B cell (primary cell): ENCODE measurements around the gene NDUFA8. TPM values are rescaled to one million over a fixed set of nuclear protein-coding genes. Genes with fewer than 3 reads are reported as not detected.

ENCODE experiments used
- ATAC-seq: fragments of 200-7000 bp; cut with Tn5 transposase; one replicate; pipeline ENCODE4 v1.10.0; 2021; ENCODE audit warnings: low read depth, mild to moderate bottlenecking, moderate number of reproducible peaks, moderate library complexity
- CTCF ChIA-PET: fragments of 350-600 bp; sonication (Branson Sonifier 250); formaldehyde crosslinking; loops from one replicate; lab custom pipeline; 2021; ENCODE audit warnings: antibody characterized with exemption, inconsistent platforms; lab: Charles Lee
- POLR2A ChIA-PET: fragments of 350-600 bp; sonication (Branson Sonifier 250); formaldehyde crosslinking; loops from one replicate; lab custom pipeline; 2021; ENCODE audit warnings: antibody characterized with exemption; lab: Charles Lee
- DNase-seq: peaks from one replicate; pipeline ENCODE4 v3.0.0; 2013
- H2AFZ ChIP-seq: 2 replicates; pipeline ENCODE4 v1.6.1; 2012; ENCODE audit warnings: mild to moderate bottlenecking, low read depth, low read length; ENCODE audit not compliant: insufficient read depth, poor library complexity, severe bottlenecking
- H3K27ac ChIP-seq, 2 donors: 1 replicate in 1 of 2; 2 replicates in 1 of 2; pipeline ENCODE4 v1.5.1; 2012 to 2013; ENCODE audit warnings: low read length in 2 of 2, mild to moderate bottlenecking in 2 of 2, moderate library complexity in 1 of 2
- H3K27me3 ChIP-seq, 4 experiments: fragments of 200-600 bp in 1 of 4; sonication (generic) in 1 of 4; replicated peaks in 1 of 4; 1 replicate in 2 of 4; 2 replicates in 2 of 4; pipeline versions ENCODE4 v1.6.1 to v1.7.0; 2013 to 2016; ENCODE audit warnings: low read length in 3 of 4, mild to moderate bottlenecking in 2 of 4, mixed read lengths in 1 of 4, moderate library complexity in 1 of 4; ENCODE audit not compliant: insufficient read depth in 4 of 4, control insufficient read depth in 3 of 4; ENCODE audit errors: control extremely low read depth in 1 of 4
- H3K36me3 ChIP-seq, 2 experiments: replicated peaks in 1 of 2; 1 replicate in 1 of 2; 2 replicates in 1 of 2; pipeline versions ENCODE4 v1.6.1 to v1.7.1; 2013; ENCODE audit warnings: low read length in 1 of 2; ENCODE audit not compliant: insufficient read depth in 2 of 2, control insufficient read depth in 1 of 2; ENCODE audit errors: control extremely low read depth in 1 of 2, extremely low read depth in 1 of 2
- H3K4me1 ChIP-seq, 2 donors: fragments of 200-600 bp in 1 of 2; sonication (generic) in 1 of 2; 1 replicate in 1 of 2; 2 replicates in 1 of 2; pipeline versions ENCODE4 v1.5.1 to v1.6.1; 2013 to 2017; ENCODE audit warnings: low read length in 2 of 2; ENCODE audit not compliant: control insufficient read depth in 2 of 2, insufficient read depth in 2 of 2
- H3K4me2 ChIP-seq: replicated peaks from 2 replicates; pipeline ENCODE3; 2012; ENCODE audit warnings: mild to moderate bottlenecking, low read depth, low read length; ENCODE audit not compliant: poor library complexity, severe bottlenecking
- H3K4me3 ChIP-seq, 5 experiments: fragments of 200-600 bp in 1 of 5; sonication (generic) in 1 of 5; 1 replicate in 3 of 5; 2 replicates in 2 of 5; pipeline versions ENCODE4 v1.5.1 to v1.7.0; 2011 to 2016; ENCODE audit warnings: low read length in 4 of 5, mild to moderate bottlenecking in 4 of 5, low read depth in 2 of 5, control low read depth in 1 of 5, moderate library complexity in 1 of 5; ENCODE audit not compliant: insufficient read depth in 1 of 5; ENCODE audit errors: control extremely low read depth in 1 of 5, extremely low read depth in 1 of 5
- H3K79me2 ChIP-seq: fragments of 200-600 bp; sonication (generic); one replicate; pipeline ENCODE4 v1.6.0; 2016; ENCODE audit warnings: low read length; ENCODE audit not compliant: control insufficient read depth, insufficient read depth
- H3K9ac ChIP-seq: fragments of 200-600 bp; sonication (generic); 2 replicates; pipeline ENCODE4 v1.6.1; 2017; ENCODE audit warnings: mild to moderate bottlenecking, low read length, moderate library complexity
- H3K9me3 ChIP-seq, 3 donors: one replicate each; pipeline versions ENCODE4 v1.6.1 to v1.7.1; 2013; ENCODE audit warnings: low read length in 2 of 3; ENCODE audit not compliant: control insufficient read depth in 2 of 3, insufficient read depth in 1 of 3; ENCODE audit errors: control extremely low read depth in 1 of 3
- H4K20me1 ChIP-seq: 2 replicates; pipeline ENCODE4 v1.6.0; 2012; ENCODE audit warnings: mild to moderate bottlenecking, low read length; ENCODE audit not compliant: insufficient read depth, control insufficient read depth, poor library complexity, severe bottlenecking
- H3K27ac Mint-ChIP-seq: one replicate; pipeline ENCODE4 v1.8.0; 2021; ENCODE audit warnings: mixed read lengths
- H3K27me3 Mint-ChIP-seq: one replicate; pipeline ENCODE4 v1.8.0; 2021; ENCODE audit warnings: mixed read lengths
- H3K4me1 Mint-ChIP-seq: one replicate; pipeline ENCODE4 v1.8.0; 2021; ENCODE audit warnings: mixed read lengths
- H3K4me3 Mint-ChIP-seq: one replicate; pipeline ENCODE4 v1.8.0; 2021; ENCODE audit warnings: mixed read lengths
- H3K9me3 Mint-ChIP-seq: one replicate; pipeline ENCODE4 v1.8.0; 2022; ENCODE audit warnings: mixed read lengths; ENCODE audit not compliant: insufficient read depth
- CTCF ChIP-seq: fragments of 200-600 bp; IDR thresholded peaks from one replicate; pipeline ENCODE4 v1.8.0; 2022; ENCODE audit warnings: antibody characterized with exemption, mild to moderate bottlenecking
- EZH2 ChIP-seq: IDR thresholded peaks from 2 replicates; pipeline ENCODE4 v1.6.1; 2012; ENCODE audit warnings: borderline replicate concordance, low read depth, mild to moderate bottlenecking, moderate library complexity, low read length; ENCODE audit not compliant: insufficient read depth, poor library complexity, severe bottlenecking
- WGBS: methylation state at CpG from one replicate; pipeline ENCODE4 v1.1.5; 2013; ENCODE audit warnings: missing lambda C conversion rate; ENCODE audit not compliant: insufficient coverage; 5-methylcytosine and 5-hydroxymethylcytosine counted together
- intact Hi-C: fragments of 100-400 bp; cut with micrococcal nuclease; formaldehyde crosslinking; loops from one replicate; pipeline ENCODE4 v1.10.0; 2022
- polyA plus RNA-seq: library from polyadenylated mRNA; depleted of rRNA; stranded (reverse); fragments of >200 nt; gene quantifications from 2 replicates; pipeline ENCODE4 v1.2.3, GENCODE V29; 2012
- total RNA-seq, 2 donors: library from RNA; stranded (reverse); fragments of 120-200 nt in 1 of 2; gene quantifications; 1 replicate in 1 of 2; 2 replicates in 1 of 2; pipeline versions ENCODE4 v1.2.3 to v1.2.4, GENCODE V29; 2013 to 2022

The NDUFA8 gene
- total and polyA plus RNA-seq, 2 donors (not counting 1 experiment from before 2014, with no cell fraction given), result 10.6 to 15.7 TPM

- Histone ChIP-seq H4K20me1 (no peaks in the 10 kb centered on the region), H3K4me1 (peaks cover 9% of the 10 kb centered on the region in 2 donors), H3K4me3 (peak overlapping the region in 4 of 5 experiments; percentile 69 to 97 (median 93)), H3K9me3 (peaks cover 0 to 2% (median 1%) of the 10 kb centered on the region in 3 donors), H3K36me3 (no peaks in the 10 kb centered on the region), H2AFZ (peak overlapping the region; percentile 88), H3K27ac (peak overlapping the region; percentile 73 to 83), H3K4me2 (peak overlapping the region; percentile 77), H3K9ac (peak overlapping the region; percentile 90), H3K79me2 (peaks cover 34% of the 10 kb centered on the region), H3K27me3 (peaks cover 0 to 21% (median 0%) of the 10 kb centered on the region in 4 experiments)
- no peak for DNase-seq
- peaks cover 29% of the 10 kb centered on the region for H3K27me3 Mint-ChIP-seq
- POLR2A ChIA-PET, result interaction anchor here (1.3 kb wide), 1 partner anchor 105 kb away, joined by 4 read pairs; the partner anchor contains the start of genes MRRF and RBM18
- H3K4me1 Mint-ChIP-seq, result peaks cover 32% of the 10 kb centered on the region
- CTCF ChIA-PET, result interaction anchor here (0.8 to 2.1 kb wide), 3 partner anchors 61 to 304 kb away, joined by 3 to 5 read pairs (median 3); no protein-coding TSS in a partner anchor
- no peak for ATAC-seq
- peak overlapping the region; percentile 96 for H3K4me3 Mint-ChIP-seq
- intact Hi-C loops, result loop anchor here (1.0 to 5.0 kb wide), 4 partner anchors 67 to 1583 kb away; partner anchors contain the start of genes MRRF, PDCL, RBM18 and TTLL11
- H3K27ac Mint-ChIP-seq, result peak overlapping the region; percentile 92
- 10% methylated on average over 3 of the region's 6 CpGs for WGBS
- TF ChIP-seq EZH2, result no peak
- TF ChIP-seq CTCF, result no peak
- peaks cover 6% of the 10 kb centered on the region for H3K9me3 Mint-ChIP-seq
These were observed 307 bp upstream of the NDUFA8 start for GRCh38 chr9:122159925-122160246.

- intact Hi-C loops, result loop anchor here (5.0 kb wide), 2 partner anchors 669 to 1581 kb away; partner anchors contain the start of gene PDCL
- no peak for TF ChIP-seq EZH2
- TF ChIP-seq CTCF, result peak; percentile 61
- peaks cover 0 to 2% (median 1%) of the 10 kb centered on the region in 3 donors for H3K9me3 ChIP-seq
- no CpG with 5 or more reads among the region's 3 CpGs for WGBS
- H4K20me1 ChIP-seq, result no peaks in the 10 kb centered on the region
- peaks cover 13% of the 10 kb centered on the region for H3K27me3 Mint-ChIP-seq
- ATAC-seq (no peak), DNase-seq (peak; percentile 51)
- H3K27me3 ChIP-seq, result peaks cover 0 to 13% (median 0%) of the 10 kb centered on the region in 4 experiments
- H3K4me3 ChIP-seq, result no peak overlapping the region
- no peak overlapping the region for H3K9ac ChIP-seq
- peaks cover 39% of the 10 kb centered on the region for H3K4me1 Mint-ChIP-seq
- H3K4me2 ChIP-seq, result peak overlapping the region; percentile 7
- H3K36me3 ChIP-seq, result no peaks in the 10 kb centered on the region
- ChIA-PET CTCF (interaction anchor here (1.2 to 2.1 kb wide), 4 partner anchors 32 to 192 kb away, joined by 3 to 5 read pairs (median 4); no protein-coding TSS in a partner anchor), POLR2A (no interaction called here)
- peaks cover 39% of the 10 kb centered on the region for H3K79me2 ChIP-seq
- H3K4me3 Mint-ChIP-seq, result peak overlapping the region; percentile 58
- H3K27ac Mint-ChIP-seq, result no peak overlapping the region
- H3K27ac ChIP-seq, result no peak overlapping the region
- peaks cover 6% of the 10 kb centered on the region for H3K9me3 Mint-ChIP-seq
- no peak overlapping the region for H2AFZ ChIP-seq
- peaks cover 9% of the 10 kb centered on the region in 2 donors for H3K4me1 ChIP-seq
These were observed 1.4 kb downstream of the NDUFA8 start for GRCh38 chr9:122158202-122158601.
